OCI-LY3 (cell line): Measurements from ENCODE around the gene TMPRSS5.

Experiments used
- EZH2phosphoT487 ChIP-seq: fragments of 200-600 bp; shearing (Covaris generic); IDR thresholded peaks from 2 replicates; pipeline ENCODE4 v1.6.1; 2018; ENCODE audit warnings: antibody characterized with exemption, mixed run types, low read depth
- TF ChIP-seq, protein P1 (sequence below): fragments of 200-600, 300-600 bp; sonication (generic); IDR thresholded peaks from 2 replicates; pipeline ENCODE4 v1.5.1; 2014; ENCODE audit warnings: antibody characterized with exemption, low read length, low read depth

DNA sequence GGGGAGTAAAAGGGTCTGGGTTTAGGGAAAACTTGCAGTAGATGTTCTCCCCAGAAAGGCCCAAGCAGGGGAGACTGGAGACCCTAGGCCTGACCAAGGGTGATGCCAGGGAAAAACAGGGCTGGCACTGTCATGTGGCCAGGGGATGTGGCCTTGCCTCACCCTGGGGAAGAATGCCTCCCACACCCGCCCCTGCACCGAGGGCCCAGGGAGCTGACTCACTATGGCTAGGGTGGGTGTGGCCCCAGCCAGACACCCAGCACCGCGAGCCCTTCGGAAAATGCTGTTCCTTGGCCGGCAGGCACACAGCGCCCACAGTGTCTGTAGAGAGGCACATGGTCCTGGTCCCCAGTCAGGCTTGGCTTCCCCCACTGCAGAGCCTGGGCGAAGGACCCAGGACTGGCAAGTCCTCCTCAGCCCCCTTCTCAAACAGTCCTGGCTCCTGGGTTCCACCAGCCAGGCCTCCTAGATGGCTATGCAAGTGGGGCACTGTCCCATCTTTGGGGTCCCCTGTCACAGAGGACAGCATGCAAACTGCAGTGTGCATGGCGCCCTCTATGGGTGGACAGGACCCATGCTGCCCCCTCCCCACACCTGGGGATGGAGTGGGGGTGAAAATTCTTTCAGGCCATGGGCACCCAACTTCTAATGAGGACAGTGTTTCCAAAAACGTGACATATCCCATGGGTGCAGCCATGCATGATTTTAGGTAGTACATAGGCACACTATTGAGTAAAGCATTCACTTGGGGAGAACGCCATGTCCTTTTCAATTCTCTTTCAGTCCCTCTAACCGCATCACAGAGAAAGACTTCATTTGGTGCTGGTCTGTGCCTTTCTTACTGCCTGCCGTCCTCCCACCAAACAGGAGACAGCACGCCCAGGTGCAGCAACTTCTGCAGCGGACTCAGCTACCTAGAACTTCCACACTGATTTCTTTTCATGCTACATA, 15.2 kb downstream of the TMPRSS5 start:
- TF ChIP-seq, protein P1, sequence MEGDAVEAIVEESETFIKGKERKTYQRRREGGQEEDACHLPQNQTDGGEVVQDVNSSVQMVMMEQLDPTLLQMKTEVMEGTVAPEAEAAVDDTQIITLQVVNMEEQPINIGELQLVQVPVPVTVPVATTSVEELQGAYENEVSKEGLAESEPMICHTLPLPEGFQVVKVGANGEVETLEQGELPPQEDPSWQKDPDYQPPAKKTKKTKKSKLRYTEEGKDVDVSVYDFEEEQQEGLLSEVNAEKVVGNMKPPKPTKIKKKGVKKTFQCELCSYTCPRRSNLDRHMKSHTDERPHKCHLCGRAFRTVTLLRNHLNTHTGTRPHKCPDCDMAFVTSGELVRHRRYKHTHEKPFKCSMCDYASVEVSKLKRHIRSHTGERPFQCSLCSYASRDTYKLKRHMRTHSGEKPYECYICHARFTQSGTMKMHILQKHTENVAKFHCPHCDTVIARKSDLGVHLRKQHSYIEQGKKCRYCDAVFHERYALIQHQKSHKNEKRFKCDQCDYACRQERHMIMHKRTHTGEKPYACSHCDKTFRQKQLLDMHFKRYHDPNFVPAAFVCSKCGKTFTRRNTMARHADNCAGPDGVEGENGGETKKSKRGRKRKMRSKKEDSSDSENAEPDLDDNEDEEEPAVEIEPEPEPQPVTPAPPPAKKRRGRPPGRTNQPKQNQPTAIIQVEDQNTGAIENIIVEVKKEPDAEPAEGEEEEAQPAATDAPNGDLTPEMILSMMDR: peak; percentile 74
- no peak for TF ChIP-seq EZH2phosphoT487
